Fibroblast of mammary gland (primary cell): ENCODE measurements around the gene EFCAB6.

Experiments
- DNase-seq: peaks from one replicate; pipeline ENCODE4 v3.0.0-alpha.2; 2010; ENCODE audit warnings: low read depth
- H3K4me3 ChIP-seq: 2 replicates; pipeline ENCODE4 v1.5.1; 2011; ENCODE audit warnings: low read depth, mild to moderate bottlenecking, low read length, moderate library complexity; ENCODE audit not compliant: control insufficient read depth
- TF ChIP-seq, protein P1 (sequence below): conservative IDR thresholded peaks from 2 replicates; pipeline ENCODE4 v1.5.1; 2011; ENCODE audit warnings: low read depth, low read length, inconsistent platforms; ENCODE audit not compliant: control insufficient read depth, insufficient read depth

EFCAB6 gene

GRCh38 chr22:43567691-43568324, 244.3 kb downstream of the EFCAB6 start:
- DNase-seq, result no peak
- TF ChIP-seq, protein P1, sequence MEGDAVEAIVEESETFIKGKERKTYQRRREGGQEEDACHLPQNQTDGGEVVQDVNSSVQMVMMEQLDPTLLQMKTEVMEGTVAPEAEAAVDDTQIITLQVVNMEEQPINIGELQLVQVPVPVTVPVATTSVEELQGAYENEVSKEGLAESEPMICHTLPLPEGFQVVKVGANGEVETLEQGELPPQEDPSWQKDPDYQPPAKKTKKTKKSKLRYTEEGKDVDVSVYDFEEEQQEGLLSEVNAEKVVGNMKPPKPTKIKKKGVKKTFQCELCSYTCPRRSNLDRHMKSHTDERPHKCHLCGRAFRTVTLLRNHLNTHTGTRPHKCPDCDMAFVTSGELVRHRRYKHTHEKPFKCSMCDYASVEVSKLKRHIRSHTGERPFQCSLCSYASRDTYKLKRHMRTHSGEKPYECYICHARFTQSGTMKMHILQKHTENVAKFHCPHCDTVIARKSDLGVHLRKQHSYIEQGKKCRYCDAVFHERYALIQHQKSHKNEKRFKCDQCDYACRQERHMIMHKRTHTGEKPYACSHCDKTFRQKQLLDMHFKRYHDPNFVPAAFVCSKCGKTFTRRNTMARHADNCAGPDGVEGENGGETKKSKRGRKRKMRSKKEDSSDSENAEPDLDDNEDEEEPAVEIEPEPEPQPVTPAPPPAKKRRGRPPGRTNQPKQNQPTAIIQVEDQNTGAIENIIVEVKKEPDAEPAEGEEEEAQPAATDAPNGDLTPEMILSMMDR, result no peak
- H3K4me3 ChIP-seq, result no peak overlapping the region

DNA sequence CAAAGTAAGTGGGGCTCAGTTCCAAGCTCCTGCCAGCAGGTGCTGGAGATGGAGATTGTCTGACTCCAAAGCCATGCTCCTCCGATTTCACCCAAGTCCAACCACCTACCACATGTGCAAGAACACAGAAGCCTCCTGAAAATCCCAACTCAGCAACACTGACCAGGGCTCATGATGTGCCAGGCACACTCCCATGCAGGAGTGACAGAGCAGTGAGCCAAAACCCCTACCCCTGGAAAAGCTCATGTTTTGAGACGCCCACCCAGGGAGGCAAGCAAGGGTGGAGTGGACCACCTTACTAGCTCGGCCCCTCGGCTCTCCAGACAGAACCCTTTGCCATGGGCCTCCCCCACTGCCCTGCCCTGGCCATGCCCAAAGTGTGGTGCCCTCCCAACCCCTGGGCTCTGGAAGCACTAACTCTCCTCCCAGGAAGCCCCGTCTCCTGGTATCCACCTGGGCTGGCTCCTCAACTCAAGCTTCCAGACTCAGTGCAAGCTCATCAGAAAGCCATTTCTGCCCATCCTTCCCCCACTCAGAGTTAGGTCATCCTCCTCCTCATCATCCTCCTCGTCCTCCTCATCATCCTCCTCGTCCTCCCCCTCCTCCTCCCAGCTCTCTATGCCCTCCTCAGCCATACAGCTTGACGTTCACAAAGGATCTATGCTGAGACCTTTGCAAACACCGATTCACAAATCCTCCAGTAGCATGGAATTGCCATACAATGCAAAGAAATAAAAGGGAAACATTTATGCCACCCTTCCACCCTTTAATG, 245.4 kb downstream of the EFCAB6 start:
- no peak for DNase-seq
- no peak overlapping the region for H3K4me3 ChIP-seq
- TF ChIP-seq, protein P1, result no peak

DNA sequence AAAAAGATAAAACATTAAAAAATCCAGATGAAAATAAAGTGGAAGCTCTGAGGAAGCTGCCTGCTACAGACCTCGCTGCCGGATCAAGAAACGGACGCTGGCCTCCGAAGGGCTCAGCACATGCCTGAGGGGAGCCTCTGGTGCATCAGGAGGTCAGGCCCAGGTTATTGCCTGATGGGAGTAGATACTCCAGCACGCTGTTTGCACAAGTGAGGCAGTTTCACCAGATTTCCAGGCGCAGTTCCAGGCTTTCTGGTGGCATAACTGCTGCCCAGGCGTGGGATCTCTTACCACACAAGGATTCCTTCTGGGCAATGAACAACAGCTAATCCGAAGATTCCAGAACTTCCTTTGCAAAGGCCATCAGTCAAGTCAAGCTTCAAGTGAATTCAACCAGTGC, 246.1 kb downstream of the EFCAB6 start:
- TF ChIP-seq, protein P1, result no peak
- no peak for DNase-seq
- no peak overlapping the region for H3K4me3 ChIP-seq

DNA sequence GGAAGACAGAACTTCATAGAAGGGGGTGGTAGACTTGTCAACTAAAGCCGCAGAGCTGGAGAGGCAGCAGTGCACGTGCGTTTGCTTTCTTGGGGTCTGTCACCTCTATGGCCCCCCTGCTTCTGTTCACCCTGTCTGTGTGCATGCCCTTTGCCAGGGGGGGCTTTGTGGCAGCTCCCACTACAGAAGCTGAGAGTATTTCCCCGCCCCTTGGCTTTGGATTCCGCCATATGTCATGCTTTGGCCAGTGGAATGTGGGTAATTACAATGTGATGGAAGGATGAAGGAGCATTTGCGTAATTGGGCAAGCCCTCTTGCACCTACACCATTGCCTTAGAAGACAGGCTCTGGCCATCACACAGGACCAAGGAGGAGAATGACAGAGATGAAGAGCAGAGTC, 247.2 kb downstream of the EFCAB6 start:
- DNase-seq, result no peak
- TF ChIP-seq, protein P1, result no peak
- no peak overlapping the region for H3K4me3 ChIP-seq

DNA sequence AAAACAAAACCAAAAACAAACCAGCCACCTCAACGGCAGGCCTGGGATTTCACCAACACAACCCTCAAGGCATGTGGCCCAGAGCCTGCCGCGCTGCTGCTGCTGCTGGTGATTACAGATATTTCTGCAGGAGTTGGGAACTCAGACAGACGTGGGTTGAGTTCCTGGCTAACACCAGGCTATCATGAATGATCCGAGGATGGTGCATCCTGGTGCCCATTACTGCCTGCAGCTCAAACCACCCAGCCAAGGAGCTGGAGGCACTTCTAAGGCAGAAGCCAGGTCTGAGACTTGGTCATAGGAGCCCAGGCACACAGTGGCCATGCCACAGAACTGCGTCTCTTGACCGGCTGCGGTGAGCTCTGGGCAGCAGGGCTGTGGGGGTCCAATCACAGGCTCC, 248.5 kb downstream of the EFCAB6 start:
- DNase-seq, result no peak
- TF ChIP-seq, protein P1, result no peak
- H3K4me3 ChIP-seq, result no peak overlapping the region

GRCh38 chr22:43562843-43563242, 249.3 kb downstream of the EFCAB6 start:
- no peak for DNase-seq

More at GRCh38 chr22:43562843-43563242, 249.3 kb downstream of the EFCAB6 start:
- TF ChIP-seq, protein P1, result no peak
- H3K4me3 ChIP-seq, result no peak overlapping the region
